OCI-LY3 (cell line): ENCODE measurements around the gene SPSB3.

Experiments
- H2AFZ ChIP-seq: fragments of 200-600, 300-600 bp; shearing (Covaris generic); 2 replicates; pipeline ENCODE4 v1.6.0; 2014; ENCODE audit warnings: antibody characterized with exemption, low read depth, low read length
- H3K27ac ChIP-seq: fragments of 200-600, 300-600 bp; sonication (generic); 2 replicates; pipeline ENCODE4 v1.5.1; 2014; ENCODE audit warnings: mild to moderate bottlenecking, low read length, moderate library complexity, mixed read lengths
- H3K27me3 ChIP-seq: fragments of 200-600, 300-600 bp; sonication (generic); 2 replicates; pipeline ENCODE4 v1.6.1; 2014; ENCODE audit warnings: low read depth, low read length, mixed read lengths
- H3K36me3 ChIP-seq: fragments of 200-600, 300-600 bp; sonication (generic); replicated peaks from 2 replicates; pipeline ENCODE3; 2014; ENCODE audit warnings: low read depth, low read length, mixed read lengths
- H3K4me1 ChIP-seq: fragments of 300-600, 200-600 bp; sonication (generic); 2 replicates; pipeline ENCODE4 v1.6.1; 2014; ENCODE audit warnings: low read length, mixed read lengths
- H3K4me2 ChIP-seq: fragments of 200-600, 300-600 bp; sonication (generic); 2 replicates; pipeline ENCODE4 v1.6.1; 2014; ENCODE audit warnings: low read length, mixed read lengths
- H3K4me3 ChIP-seq: fragments of 300-600, 200-600 bp; sonication (generic); 2 replicates; pipeline ENCODE4 v1.5.1; 2014; ENCODE audit warnings: antibody characterized with exemption, mild to moderate bottlenecking, low read length, moderate library complexity
- H3K79me2 ChIP-seq: fragments of 300-600, 200-600 bp; shearing (Covaris generic); 2 replicates; pipeline ENCODE4 v1.6.1; 2014; ENCODE audit warnings: mild to moderate bottlenecking, low read length, mixed read lengths
- H3K9ac ChIP-seq: fragments of 300-600, 200-600 bp; shearing (Covaris generic); 2 replicates; pipeline ENCODE4 v1.6.0; 2014; ENCODE audit warnings: mild to moderate bottlenecking, low read length, moderate library complexity
- H3K9me3 ChIP-seq: fragments of 200-600, 300-600 bp; shearing (Covaris generic); 2 replicates; pipeline ENCODE4 v1.6.1; 2014; ENCODE audit warnings: low read length, mixed read lengths; ENCODE audit not compliant: insufficient read depth
- H4K20me1 ChIP-seq: fragments of 200-600, 300-600 bp; sonication (generic); 2 replicates; pipeline ENCODE4 v1.6.1; 2016; ENCODE audit warnings: low read length, mixed read lengths; ENCODE audit not compliant: insufficient read depth
- CTCF ChIP-seq: fragments of 200-600, 300-600 bp; sonication (generic); IDR thresholded peaks from 2 replicates; pipeline ENCODE4 v1.5.1; 2014; ENCODE audit warnings: antibody characterized with exemption, low read length, low read depth
- EZH2phosphoT487 ChIP-seq: fragments of 200-600 bp; shearing (Covaris generic); IDR thresholded peaks from 2 replicates; pipeline ENCODE4 v1.6.1; 2018; ENCODE audit warnings: antibody characterized with exemption, mixed run types, low read depth

SPSB3 gene

GRCh38 chr16:1768061-1768766 lies 14.2 kb downstream of the SPSB3 start:
- no peak overlapping the region for H3K9ac ChIP-seq
- H2AFZ ChIP-seq, result no peak overlapping the region
- H3K27me3 ChIP-seq, result no peaks in the 10 kb centered on the region
- H3K4me3 ChIP-seq, result no peak overlapping the region
- H3K27ac ChIP-seq, result no peak overlapping the region
- H4K20me1 ChIP-seq, result no peaks in the 10 kb centered on the region
- TF ChIP-seq CTCF (no peak), EZH2phosphoT487 (no peak)
- H3K4me1 ChIP-seq, result peaks cover 3% of the 10 kb centered on the region; the same call in 1 of the 2 replicates
- no peaks in the 10 kb centered on the region for H3K9me3 ChIP-seq
- H3K4me2 ChIP-seq, result no peak overlapping the region
- H3K36me3 ChIP-seq, result peaks cover 9% of the 10 kb centered on the region
- peaks cover 13% of the 10 kb centered on the region for H3K79me2 ChIP-seq

- TF ChIP-seq EZH2phosphoT487 (no peak), CTCF (no peak)
- Histone ChIP-seq H4K20me1 (no peaks in the 10 kb centered on the region), H3K4me1 (peaks cover 3% of the 10 kb centered on the region; the same call in 1 of the 2 replicates), H3K9ac (no peak overlapping the region), H3K4me3 (no peak overlapping the region), H3K27me3 (no peaks in the 10 kb centered on the region), H3K27ac (no peak overlapping the region), H3K9me3 (no peaks in the 10 kb centered on the region), H3K79me2 (peaks cover 7% of the 10 kb centered on the region), H3K4me2 (no peak overlapping the region), H2AFZ (no peak overlapping the region), H3K36me3 (peaks cover 9% of the 10 kb centered on the region)
These were observed 15.0 kb downstream of the SPSB3 start for GRCh38 chr16:1767116-1767994.

GRCh38 chr16:1766701-1767100 lies 15.7 kb downstream of the SPSB3 start:
- no peak overlapping the region for H3K27ac ChIP-seq
- peaks cover 6% of the 10 kb centered on the region for H3K36me3 ChIP-seq
- no peaks in the 10 kb centered on the region for H3K27me3 ChIP-seq
- H3K4me3 ChIP-seq, result no peak overlapping the region
- H3K4me1 ChIP-seq, result peaks cover 3% of the 10 kb centered on the region; the same call in 1 of the 2 replicates
- H3K9ac ChIP-seq, result no peak overlapping the region
- H3K4me2 ChIP-seq, result no peak overlapping the region
- TF ChIP-seq CTCF, result no peak
- TF ChIP-seq EZH2phosphoT487, result no peak
- H3K9me3 ChIP-seq, result no peaks in the 10 kb centered on the region
- no peak overlapping the region for H2AFZ ChIP-seq
- peaks cover under 1% of the 10 kb centered on the region for H3K79me2 ChIP-seq
- H4K20me1 ChIP-seq, result no peaks in the 10 kb centered on the region

GRCh38 chr16:1766231-1766630 lies 16.1 kb downstream of the SPSB3 start:
- Histone ChIP-seq H3K4me1 (peaks cover 3% of the 10 kb centered on the region; the same call in 1 of the 2 replicates), H2AFZ (no peak overlapping the region), H3K36me3 (peaks cover 6% of the 10 kb centered on the region), H3K9me3 (no peaks in the 10 kb centered on the region), H4K20me1 (no peaks in the 10 kb centered on the region), H3K4me2 (no peak overlapping the region), H3K79me2 (no peaks in the 10 kb centered on the region; the same call in 1 of the 2 replicates), H3K9ac (no peak overlapping the region), H3K4me3 (no peak overlapping the region), H3K27ac (no peak overlapping the region), H3K27me3 (no peaks in the 10 kb centered on the region)
- no peak for TF ChIP-seq EZH2phosphoT487
- TF ChIP-seq CTCF, result no peak
